G401 (cell line): ENCODE data around the gene EPHA5. TPM values are rescaled to one million over a fixed set of nuclear protein-coding genes. Genes with fewer than 3 reads are reported as not detected.

Source experiments
- DNase-seq: peaks from one replicate; pipeline ENCODE4 v3.0.0-alpha.2; 2015; ENCODE audit warnings: low spot score
- in situ Hi-C: cut with HindIII; loops from 2 replicates; pipeline ENCODE4 v1.10.0; 2016; ENCODE audit warnings: low sequenced_read_pairs, mixed read lengths
- total RNA-seq: library from RNA; depleted of rRNA; stranded (reverse); fragments of >200 nt; shearing (Covaris generic); gene quantifications from 2 replicates; pipeline ENCODE4 v1.2.3, GENCODE V29; 2014

EPHA5 gene
- total RNA-seq, 1 experiment from 2014 or later: 0.24 TPM

- in situ Hi-C loops: no loop called here
Measured at GRCh38 chr4:65399084-65399483, 271.2 kb downstream of the EPHA5 start.

GRCh38 chr4:65393078-65393477 is 277.2 kb downstream of the EPHA5 start:
- DNase-seq: no peak
- in situ Hi-C loops: no loop called here

More at GRCh38 chr4:65399084-65399483, 271.2 kb downstream of the EPHA5 start:
- no peak for DNase-seq

GRCh38 chr4:65392488-65392887 is 277.8 kb downstream of the EPHA5 start:
- no peak for DNase-seq
- in situ Hi-C loops: no loop called here

GRCh38 chr4:65391814-65392213 is 278.5 kb downstream of the EPHA5 start:
- in situ Hi-C loops: no loop called here
- DNase-seq: no peak

GRCh38 chr4:65391382-65391781 is 278.9 kb downstream of the EPHA5 start:
- in situ Hi-C loops: no loop called here
- no peak for DNase-seq

GRCh38 chr4:65386927-65387326 is 283.4 kb downstream of the EPHA5 start:
- in situ Hi-C loops: no loop called here
- no peak for DNase-seq

GRCh38 chr4:65383589-65384305 is 286.5 kb downstream of the EPHA5 start:
- no peak for DNase-seq

GRCh38 chr4:65381648-65382047 is 288.6 kb downstream of the EPHA5 start:
- DNase-seq: no peak

More at GRCh38 chr4:65383589-65384305, 286.5 kb downstream of the EPHA5 start:
- in situ Hi-C loops: no loop called here

GRCh38 chr4:65370709-65371108 is 299.6 kb downstream of the EPHA5 start:
- no peak for DNase-seq
- in situ Hi-C loops: no loop called here

More at GRCh38 chr4:65381648-65382047, 288.6 kb downstream of the EPHA5 start:
- in situ Hi-C loops: no loop called here

- in situ Hi-C loops: no loop called here
- DNase-seq: no peak
Measured at GRCh38 chr4:65367306-65367705, 303.0 kb downstream of the EPHA5 start.

- DNase-seq: no peak
- in situ Hi-C loops: no loop called here
Measured at GRCh38 chr4:65358914-65359313, 311.4 kb downstream of the EPHA5 start.

- no peak for DNase-seq
- in situ Hi-C loops: no loop called here
Measured at GRCh38 chr4:65353098-65353497, 317.2 kb downstream of the EPHA5 start.

- in situ Hi-C loops: no loop called here
- DNase-seq: no peak
Measured at GRCh38 chr4:65344278-65344825, 325.9 kb downstream of the EPHA5 start.

- DNase-seq: no peak
- in situ Hi-C loops: no loop called here
Measured at GRCh38 chr4:65343342-65343741, 326.9 kb downstream of the EPHA5 start.

- no peak for DNase-seq
- in situ Hi-C loops: no loop called here
Measured at GRCh38 chr4:65341557-65341956, 328.7 kb downstream of the EPHA5 start.

GRCh38 chr4:65340382-65341109 is 329.7 kb downstream of the EPHA5 start:
- in situ Hi-C loops: no loop called here
- no peak for DNase-seq

- DNase-seq: no peak
- in situ Hi-C loops: no loop called here
Measured at GRCh38 chr4:65337371-65337770, 332.9 kb downstream of the EPHA5 start.

- in situ Hi-C loops: no loop called here
- DNase-seq: no peak
Measured at GRCh38 chr4:65336465-65336864, 333.8 kb downstream of the EPHA5 start.

- no peak for DNase-seq
- in situ Hi-C loops: no loop called here
Measured at GRCh38 chr4:65316534-65316933, 353.8 kb downstream of the EPHA5 start.

- no peak for DNase-seq
- in situ Hi-C loops: no loop called here
Measured at GRCh38 chr4:65311120-65311519, 359.2 kb downstream of the EPHA5 start.
